SW 1271 (cell line): ENCODE results near the gene EGLN1.

Source experiments
- DNase-seq, 2 experiments: peaks; one replicate each; lab custom pipeline; 2025; lab: John Stamatoyannopoulos, UW

The EGLN1 gene

GRCh38 chr1:231329483-231329882 lies 92.6 kb downstream of the EGLN1 start:
- no peak for DNase-seq

GRCh38 chr1:231327617-231328016 lies 94.5 kb downstream of the EGLN1 start:
- DNase-seq, result no peak

- DNase-seq, result no peak
Observed at GRCh38 chr1:231326248-231326647, 95.8 kb downstream of the EGLN1 start.

GRCh38 chr1:231324660-231325059 lies 97.4 kb downstream of the EGLN1 start:
- no peak for DNase-seq

- DNase-seq, result no peak
Observed at GRCh38 chr1:231322880-231323530, 99.1 kb downstream of the EGLN1 start.

GRCh38 chr1:231319080-231319479 lies 103.0 kb downstream of the EGLN1 start:
- DNase-seq, result no peak

GRCh38 chr1:231318568-231318967 lies 103.5 kb downstream of the EGLN1 start:
- DNase-seq, result no peak

DNA sequence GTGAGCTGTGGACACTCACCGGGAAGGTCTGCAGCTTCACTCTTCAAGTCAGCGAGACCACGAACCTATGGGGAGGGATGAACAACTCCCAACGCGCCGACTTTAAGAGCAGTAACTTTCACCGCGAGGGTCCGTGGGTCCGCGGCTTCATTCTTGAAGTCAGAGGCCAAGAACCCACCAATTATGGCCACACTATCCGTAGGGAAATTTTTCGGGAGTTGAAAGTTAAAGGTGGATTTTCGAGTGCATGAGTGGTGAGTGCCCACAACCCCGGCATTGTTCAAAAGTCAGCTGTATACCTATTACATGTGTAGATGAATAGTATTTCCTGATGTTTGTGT lies 104.1 kb downstream of the EGLN1 start:
- DNase-seq, result no peak

GRCh38 chr1:231317306-231318014 lies 104.6 kb downstream of the EGLN1 start:
- no peak for DNase-seq

DNA sequence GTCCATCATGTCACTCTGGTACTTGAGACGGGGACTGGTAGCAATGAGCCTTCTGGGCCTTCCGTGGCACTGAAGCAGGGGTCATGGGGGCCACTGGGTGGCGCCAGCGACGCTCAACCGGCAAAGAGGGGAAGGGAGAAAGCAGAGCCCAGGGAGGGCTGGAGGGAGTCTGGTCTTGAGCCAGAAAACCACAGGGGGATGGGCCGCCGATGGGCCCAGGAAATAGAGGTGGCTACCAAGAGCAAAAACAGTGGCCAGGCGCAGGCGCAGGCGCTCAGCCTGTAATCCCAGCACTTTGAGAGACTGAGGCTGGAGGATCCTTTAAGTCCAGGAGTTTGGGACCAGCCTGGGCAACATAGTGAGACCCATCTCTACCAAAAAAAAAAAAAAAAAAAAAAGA lies 106.2 kb downstream of the EGLN1 start:
- peak in 1 of 2 experiments; percentile 5 for DNase-seq
